Ishikawa (cell line): ENCODE measurements around the gene ST6GALNAC4.

Experiments used
- CEBPB ChIP-seq: IDR thresholded peaks from 2 replicates; pipeline ENCODE4 v1.6.1; 2012
- CREB1 ChIP-seq: IDR thresholded peaks from 2 replicates; pipeline ENCODE4 v1.6.1; 2012; ENCODE audit warnings: low read depth
- EP300 ChIP-seq: IDR thresholded peaks from 2 replicates; pipeline ENCODE4 v1.6.1; 2012; ENCODE audit warnings: borderline replicate concordance
- MAX ChIP-seq: IDR thresholded peaks from 2 replicates; pipeline ENCODE4 v1.6.1; 2012
- REST ChIP-seq: IDR thresholded peaks from 2 replicates; pipeline ENCODE4 v1.6.1; 2012; ENCODE audit warnings: low read depth, mild to moderate bottlenecking
- TAF1 ChIP-seq: IDR thresholded peaks from 2 replicates; pipeline ENCODE4 v1.6.1; 2012; ENCODE audit warnings: low read depth, mild to moderate bottlenecking
- USF1 ChIP-seq: IDR thresholded peaks from 2 replicates; pipeline ENCODE4 v1.6.1; 2012
- YY1 ChIP-seq: IDR thresholded peaks from 2 replicates; pipeline ENCODE4 v1.6.1; 2012; ENCODE audit warnings: low read depth

- TF ChIP-seq EP300, result no peak
- no peak for TF ChIP-seq MAX
- TF ChIP-seq REST, result no peak
- no peak for TF ChIP-seq CREB1
- TF ChIP-seq USF1, result no peak
- no peak for TF ChIP-seq YY1
- TF ChIP-seq TAF1, result no peak
- no peak for TF ChIP-seq CEBPB
These were observed 8.8 kb downstream of the ST6GALNAC4 start for GRCh38 chr9:127907867-127908659.
